Measurements from ENCODE around the gene CYP2A6. TPM values are rescaled to one million over a fixed set of nuclear protein-coding genes. Genes with fewer than 3 reads are reported as not detected.
"Not testable (repeated sequence)": the region's sequence is repeated elsewhere in the genome, so short reads cannot be mapped to it uniquely, and the experiment has no call there.

Gene CYP2A6
- total RNA-seq, 2 experiments from 2014 or later = not detected

GRCh38 chr19:40833728-40834533, 16.3 kb downstream of the CYP2A6 start:
- peak; percentile 7 for DNase-seq
- H3K4me1 Mint-ChIP-seq; H3K27me3 Mint-ChIP-seq; CTCF ChIA-PET; H3K4me3 Mint-ChIP-seq; ATAC-seq; H3K27ac Mint-ChIP-seq; H3K36me3 Mint-ChIP-seq; H3K9me3 Mint-ChIP-seq (ENCODE audit: low read depth): not testable (repeated sequence)

- H3K27ac Mint-ChIP-seq; H3K4me3 Mint-ChIP-seq; H3K4me1 Mint-ChIP-seq; DNase-seq; H3K9me3 Mint-ChIP-seq (ENCODE audit: low read depth); ATAC-seq; H3K27me3 Mint-ChIP-seq; H3K36me3 Mint-ChIP-seq: not testable (repeated sequence)
- CTCF ChIA-PET = interaction anchor here (2.4 kb wide), 1 partner anchor 13 kb away, joined by 13 read pairs; no protein-coding TSS in a partner anchor
These were observed 17.8 kb downstream of the CYP2A6 start for GRCh38 chr19:40832431-40832790.

- CTCF ChIA-PET = interaction anchor here (0.8 to 2.4 kb wide), 2 partner anchors 12 to 169 kb away, joined by 3 to 13 read pairs; no protein-coding TSS in a partner anchor
These were observed 18.5 kb downstream of the CYP2A6 start for GRCh38 chr19:40831502-40832430.

GRCh38 chr19:40830741-40831140, 19.5 kb downstream of the CYP2A6 start:
- H3K27ac Mint-ChIP-seq; H3K36me3 Mint-ChIP-seq; ATAC-seq; H3K4me3 Mint-ChIP-seq; H3K9me3 Mint-ChIP-seq (ENCODE audit: low read depth); H3K27me3 Mint-ChIP-seq: not testable (repeated sequence)
- CTCF ChIA-PET = interaction anchor here (2.4 kb wide), 1 partner anchor 11 kb away, joined by 13 read pairs; no protein-coding TSS in a partner anchor
- DNase-seq = peak; percentile 5
- peaks cover 20% of the 10 kb centered on the region for H3K4me1 Mint-ChIP-seq

More at GRCh38 chr19:40831502-40832430, 18.5 kb downstream of the CYP2A6 start:
- peaks cover 4% of the 10 kb centered on the region for H3K27me3 Mint-ChIP-seq
- no peak overlapping the region for H3K4me3 Mint-ChIP-seq
- H3K4me1 Mint-ChIP-seq = peaks cover 14% of the 10 kb centered on the region
- H3K36me3 Mint-ChIP-seq = peaks cover 6% of the 10 kb centered on the region
- H3K27ac Mint-ChIP-seq = no peak overlapping the region
- no peaks in the 10 kb centered on the region for H3K9me3 Mint-ChIP-seq (ENCODE audit: low read depth)
- peak; percentile 18 for DNase-seq
- ATAC-seq = no peak

GRCh38 chr19:40829205-40829604, 21.0 kb downstream of the CYP2A6 start:
- no peak for DNase-seq
- Mint-ChIP-seq H3K4me3 (no peak overlapping the region), H3K27ac (no peak overlapping the region), H3K27me3 (no peaks in the 10 kb centered on the region), H3K36me3 (peaks cover 9% of the 10 kb centered on the region), H3K9me3 (ENCODE audit: low read depth) (no peaks in the 10 kb centered on the region), H3K4me1 (peaks cover 23% of the 10 kb centered on the region)
- CTCF ChIA-PET = interaction anchor here (0.6 kb wide), 1 partner anchor 318 kb away, joined by 3 read pairs; no protein-coding TSS in a partner anchor
- ATAC-seq = no peak

GRCh38 chr19:40827386-40828247, 22.6 kb downstream of the CYP2A6 start:
- no peak overlapping the region for H3K27ac Mint-ChIP-seq
- H3K4me3 Mint-ChIP-seq = no peak overlapping the region
- H3K36me3 Mint-ChIP-seq = peaks cover 9% of the 10 kb centered on the region
- H3K9me3 Mint-ChIP-seq (ENCODE audit: low read depth) = no peaks in the 10 kb centered on the region
- ATAC-seq (no peak), DNase-seq (peak; percentile 32)
- no peaks in the 10 kb centered on the region for H3K27me3 Mint-ChIP-seq
- CTCF ChIA-PET = no interaction called here
- peaks cover 19% of the 10 kb centered on the region for H3K4me1 Mint-ChIP-seq

- Mint-ChIP-seq H3K27ac (peak overlapping the region; percentile 50), H3K4me1 (peaks cover 19% of the 10 kb centered on the region)
- peak; percentile 83 for ATAC-seq
- CTCF ChIA-PET; H3K4me3 Mint-ChIP-seq; H3K27me3 Mint-ChIP-seq; H3K9me3 Mint-ChIP-seq (ENCODE audit: low read depth); H3K36me3 Mint-ChIP-seq: not testable (repeated sequence)
- DNase-seq = peak; percentile 76
These were observed 23.4 kb downstream of the CYP2A6 start for GRCh38 chr19:40826699-40827385.

- H3K4me3 Mint-ChIP-seq; H3K9me3 Mint-ChIP-seq (ENCODE audit: low read depth); H3K36me3 Mint-ChIP-seq; H3K27me3 Mint-ChIP-seq; CTCF ChIA-PET: not testable (repeated sequence)
- peak; percentile 9 for ATAC-seq
- peak; percentile 22 for DNase-seq
- Mint-ChIP-seq H3K4me1 (peaks cover 19% of the 10 kb centered on the region), H3K27ac (peak overlapping the region; percentile 50)
These were observed 23.9 kb downstream of the CYP2A6 start for GRCh38 chr19:40826312-40826698.

GRCh38 chr19:40825460-40826095, 24.7 kb downstream of the CYP2A6 start:
- CTCF ChIA-PET; H3K4me3 Mint-ChIP-seq; H3K36me3 Mint-ChIP-seq; H3K9me3 Mint-ChIP-seq (ENCODE audit: low read depth); H3K27ac Mint-ChIP-seq; ATAC-seq; H3K27me3 Mint-ChIP-seq: not testable (repeated sequence)
- H3K4me1 Mint-ChIP-seq = peaks cover 19% of the 10 kb centered on the region
- peak; percentile 9 for DNase-seq

- peaks cover 19% of the 10 kb centered on the region for H3K4me1 Mint-ChIP-seq
- peak; percentile 35 for DNase-seq
- ATAC-seq; H3K9me3 Mint-ChIP-seq (ENCODE audit: low read depth); H3K27ac Mint-ChIP-seq; H3K36me3 Mint-ChIP-seq; CTCF ChIA-PET; H3K4me3 Mint-ChIP-seq; H3K27me3 Mint-ChIP-seq: not testable (repeated sequence)
These were observed 25.3 kb downstream of the CYP2A6 start for GRCh38 chr19:40824916-40825315.

GRCh38 chr19:40822704-40823553, 27.3 kb downstream of the CYP2A6 start:
- peaks cover 33% of the 10 kb centered on the region for H3K4me1 Mint-ChIP-seq
- CTCF ChIA-PET = interaction anchor here (1.7 kb wide), 1 partner anchor 160 kb away, joined by 4 read pairs; no protein-coding TSS in a partner anchor
- peak; percentile 38 for DNase-seq
- not testable (repeated sequence) for H3K36me3 Mint-ChIP-seq; H3K9me3 Mint-ChIP-seq (ENCODE audit: low read depth); ATAC-seq; H3K4me3 Mint-ChIP-seq; H3K27ac Mint-ChIP-seq; H3K27me3 Mint-ChIP-seq
